Stimulated activated CD4-positive, alpha-beta T cell treated with anti-CD3 and anti-CD28 coated beads, Interleukin-1b, Interleukin-23, amount 100 ng/mL, for 4 hours (primary cell): Measurements from ENCODE around the gene CLCNKB.
"Not testable (repeated sequence)": the region's sequence is repeated elsewhere in the genome, so short reads cannot be mapped to it uniquely, and the experiment has no call there.

ENCODE experiments used
- DNase-seq, 2 donors: peaks; one replicate each; pipeline ENCODE4 v3.0.0-alpha.2; 2020; ENCODE audit warnings: low read depth in 2 of 2

CLCNKB gene

DNA sequence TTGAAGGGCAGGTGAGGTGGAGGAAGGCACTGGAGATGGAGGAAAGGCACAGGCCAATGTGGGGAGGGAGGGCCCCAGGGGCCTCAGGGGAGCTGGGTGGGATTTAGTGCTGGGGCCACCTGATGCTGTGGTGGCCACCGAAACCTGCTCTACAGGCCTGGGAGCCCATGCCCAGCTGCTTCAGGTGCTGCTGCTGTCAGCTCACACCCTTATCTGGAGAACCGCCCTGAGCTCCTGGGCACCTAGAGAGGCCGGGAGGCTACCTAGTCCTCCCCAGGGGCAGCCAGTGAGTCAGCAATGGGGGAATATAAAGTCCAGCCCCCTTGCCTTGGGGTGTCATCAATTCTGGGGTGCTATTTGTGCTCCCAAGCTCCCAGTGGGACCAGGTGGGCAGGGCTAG lies 17.7 kb downstream of the CLCNKB start:
- DNase-seq = no peak

DNA sequence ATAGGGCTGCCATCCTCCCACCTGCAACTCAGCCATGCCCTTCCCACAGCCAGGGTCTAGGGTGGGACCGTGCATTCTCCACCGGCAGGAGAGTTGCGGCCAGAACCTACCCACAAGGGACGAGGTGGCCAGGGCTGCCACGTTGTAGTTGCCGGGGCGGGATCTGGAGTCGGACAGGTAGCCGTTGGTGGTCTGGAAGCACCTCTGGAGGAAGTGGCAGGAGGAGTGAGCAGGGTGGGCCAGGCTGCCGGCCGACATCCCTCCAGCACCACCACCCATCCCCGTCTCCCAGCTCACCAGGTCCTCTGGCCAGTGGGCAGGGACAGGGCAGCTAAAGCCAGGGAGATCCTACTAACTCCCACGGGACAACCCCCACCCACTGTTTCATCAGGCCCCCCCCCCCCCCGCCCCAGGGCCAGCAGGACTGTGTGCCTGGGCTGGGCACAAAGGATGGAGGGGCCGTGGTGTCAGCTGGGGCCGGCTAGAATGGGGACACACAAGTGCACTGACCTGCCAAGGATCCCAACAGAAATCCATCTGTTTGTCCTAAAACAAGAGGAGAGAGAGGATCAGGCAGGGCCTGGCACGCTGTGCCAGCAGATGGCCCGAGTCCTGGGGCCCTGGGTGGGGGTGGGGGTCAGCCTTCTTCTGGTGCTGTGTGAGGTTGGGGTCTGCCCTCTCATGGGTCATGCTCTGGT lies 18.6 kb downstream of the CLCNKB start:
- not testable (repeated sequence) for DNase-seq

DNA sequence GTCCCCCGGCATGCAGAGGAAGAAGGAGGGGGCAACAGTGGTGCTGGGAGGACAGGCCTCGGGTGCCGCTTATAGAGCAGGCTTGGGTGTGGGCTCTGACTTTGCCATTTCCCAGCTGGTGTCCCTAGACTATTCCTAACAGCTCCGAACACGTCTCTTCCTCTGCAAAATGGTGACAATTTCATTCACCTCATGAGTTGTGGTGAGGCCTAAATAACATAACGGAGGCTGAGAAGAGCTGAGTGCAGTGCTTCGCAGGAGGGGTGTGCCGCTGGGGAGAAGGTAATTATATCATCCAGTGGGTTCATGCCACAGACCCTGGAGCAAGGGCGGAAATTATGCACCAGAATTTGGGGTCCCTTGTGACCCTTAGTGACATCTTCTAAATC lies 19.1 kb downstream of the CLCNKB start:
- not testable (repeated sequence) for DNase-seq

DNA sequence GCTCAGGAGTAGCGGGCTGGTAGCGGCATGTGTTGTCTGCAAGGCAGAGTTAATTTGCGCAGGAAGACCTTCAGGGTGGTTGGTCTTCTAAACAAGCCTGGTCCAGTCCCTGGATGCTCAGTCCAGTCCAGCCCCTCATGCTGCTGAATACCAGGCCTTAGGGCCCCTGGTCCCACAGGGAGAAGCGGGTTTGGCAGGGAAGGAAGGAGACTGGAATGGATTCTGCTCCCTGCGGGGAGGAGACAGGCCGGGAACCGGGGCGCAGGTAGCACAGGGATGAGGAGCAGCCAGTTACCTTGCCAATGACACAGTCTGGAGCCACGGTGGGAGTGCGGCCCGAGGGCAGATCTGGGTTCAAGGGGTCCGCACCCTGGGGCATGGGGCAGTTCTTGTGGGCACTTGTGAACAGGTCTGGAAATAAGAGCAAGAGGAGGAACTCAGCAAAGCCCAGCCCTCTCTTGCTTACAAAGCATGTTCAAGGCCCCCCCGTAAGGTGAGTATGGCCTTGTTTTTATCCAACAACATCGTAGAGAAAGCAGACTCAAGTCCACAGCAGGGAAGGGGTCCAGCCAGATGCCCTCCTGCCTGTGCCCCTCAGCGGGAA lies 19.7 kb downstream of the CLCNKB start:
- DNase-seq = no peak

DNA sequence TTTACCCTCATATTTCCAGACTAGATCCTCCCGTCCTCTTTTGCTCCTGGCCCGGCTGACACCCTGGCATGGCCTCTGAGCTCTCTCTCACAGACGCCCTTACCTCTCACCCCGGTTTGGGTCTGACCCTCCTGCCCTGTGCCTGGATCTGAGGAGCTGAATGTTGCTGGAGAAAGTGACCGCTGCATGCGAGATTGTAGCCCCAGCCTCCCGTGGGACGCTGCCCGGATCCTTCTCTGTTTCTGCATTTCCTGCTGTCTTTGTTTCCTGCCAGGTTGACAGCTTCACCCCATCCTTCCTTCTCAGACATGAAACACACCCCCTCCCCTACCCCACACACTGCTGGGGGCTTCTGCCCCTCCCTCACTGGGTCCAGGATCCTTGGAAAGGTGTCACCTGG lies 20.3 kb downstream of the CLCNKB start:
- DNase-seq = no peak

DNA sequence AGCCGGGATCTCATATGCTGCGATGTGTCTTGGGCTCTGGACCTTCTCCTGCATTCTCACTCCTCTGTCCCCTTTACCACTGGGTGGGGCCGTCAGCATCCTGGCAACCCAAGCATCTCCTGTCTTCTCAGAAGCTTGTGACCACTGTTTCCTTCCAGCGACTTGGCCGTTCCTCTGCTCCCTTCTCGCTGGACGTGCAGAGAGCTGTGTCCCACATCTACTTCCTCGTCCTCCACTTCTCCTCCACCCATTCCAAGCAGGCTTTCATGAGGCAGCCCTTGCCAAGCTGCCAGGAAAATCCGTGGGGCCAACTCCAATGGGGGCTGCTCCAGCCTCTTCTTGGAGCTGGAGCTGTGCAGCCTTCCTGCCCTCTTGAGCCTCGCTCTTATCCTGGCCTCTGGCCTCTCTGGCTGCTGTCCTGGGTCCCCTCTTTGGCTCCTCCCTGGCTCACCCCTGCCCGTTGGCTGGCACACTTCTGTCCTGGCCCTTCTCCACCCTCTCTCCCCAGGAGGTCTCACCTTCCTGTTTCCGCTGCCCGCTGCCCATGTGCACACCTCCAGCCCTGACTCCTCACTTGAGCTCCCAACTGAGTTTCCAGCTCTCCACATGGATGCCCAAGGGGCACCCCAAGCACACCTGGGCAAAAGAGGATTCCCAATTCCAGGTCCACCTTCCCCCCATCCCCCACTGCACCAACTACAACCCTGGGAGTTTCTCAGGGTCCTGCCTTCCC lies 21.1 kb downstream of the CLCNKB start:
- DNase-seq = no peak

DNA sequence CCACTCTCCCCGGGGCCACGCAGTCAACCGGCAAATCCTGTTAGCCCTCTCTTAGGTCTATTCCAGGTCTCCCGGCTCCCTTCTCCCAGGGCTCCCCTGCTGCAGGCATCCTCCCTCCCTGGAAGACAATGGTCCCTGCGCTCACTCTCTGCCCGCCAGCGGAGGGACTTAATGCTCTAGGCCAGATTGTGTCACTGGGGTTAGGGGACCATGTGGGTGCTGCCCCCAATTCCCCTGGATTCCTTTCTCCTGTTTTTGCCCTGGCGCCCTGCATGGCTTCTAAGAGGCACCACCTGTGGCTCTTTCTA lies 21.6 kb downstream of the CLCNKB start:
- no peak for DNase-seq

DNA sequence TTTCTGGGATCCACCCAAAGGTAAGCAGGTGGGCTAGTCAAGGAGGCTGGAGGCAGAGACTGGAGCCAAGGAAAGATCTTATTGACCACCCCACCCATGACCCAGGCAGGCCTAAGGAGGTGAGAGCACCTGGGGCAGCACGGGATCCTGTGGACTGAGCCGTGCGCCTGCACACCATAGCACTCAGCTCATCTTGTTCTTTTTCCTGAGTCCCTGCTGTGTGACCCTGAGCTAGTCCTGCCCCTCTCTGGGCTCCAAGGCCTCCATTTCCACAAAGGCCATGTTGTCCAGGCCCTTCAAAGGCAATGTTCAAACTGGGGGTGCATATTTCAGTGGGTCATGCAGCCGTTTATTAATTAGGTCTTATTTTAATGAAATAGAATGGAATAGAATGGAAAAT lies 22.7 kb downstream of the CLCNKB start:
- no peak for DNase-seq

DNA sequence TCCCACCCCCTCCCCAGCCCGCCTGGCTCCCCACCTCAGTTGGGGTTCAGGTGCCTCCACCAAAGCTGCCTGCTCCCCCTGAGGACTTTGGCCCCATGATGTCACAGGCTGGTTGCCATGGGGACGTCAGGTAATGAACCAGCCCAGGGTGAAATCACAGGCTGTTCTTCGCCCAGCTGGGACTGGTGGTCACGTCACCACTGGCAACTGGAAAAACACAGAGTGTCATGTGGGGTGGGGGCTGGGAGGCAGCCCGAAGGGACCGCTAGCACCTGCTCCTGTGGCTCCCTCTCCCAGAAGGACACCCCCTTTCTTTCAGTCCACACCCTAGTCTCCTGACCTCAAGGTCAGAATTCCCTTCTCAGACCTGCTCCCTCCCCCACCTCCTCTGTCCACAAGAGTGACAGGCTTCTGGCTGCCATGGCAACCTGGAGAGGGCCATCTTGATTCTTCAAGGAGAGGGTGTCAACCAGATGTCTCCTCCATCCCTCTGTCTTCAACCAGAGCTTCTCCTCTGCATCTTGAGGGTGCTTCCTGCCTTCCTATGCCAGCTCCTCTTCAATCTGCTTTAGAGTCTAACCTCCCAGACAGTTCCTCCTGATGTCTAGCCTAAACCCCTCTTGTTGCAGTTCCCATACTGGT lies 23.7 kb downstream of the CLCNKB start:
- no peak for DNase-seq

DNA sequence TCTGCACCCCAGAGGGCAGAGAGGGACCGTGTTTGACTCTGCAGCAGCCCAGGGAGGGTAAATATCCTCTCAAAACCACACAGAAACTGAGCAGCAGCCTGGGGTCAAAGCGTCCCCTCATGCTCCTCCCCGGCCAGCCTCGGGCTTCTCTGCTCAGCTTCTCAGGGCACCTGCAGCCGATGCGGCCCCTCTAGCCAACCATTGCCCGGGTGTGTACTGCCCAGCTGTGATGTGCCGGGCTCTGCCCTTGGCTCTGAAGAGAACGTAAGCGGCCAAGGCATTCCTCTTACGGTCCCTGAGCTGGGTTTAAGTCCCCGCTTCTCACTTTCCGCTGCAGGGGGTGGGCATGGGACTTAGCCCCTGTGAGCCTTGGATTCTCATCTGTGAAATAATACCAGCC lies 24.4 kb downstream of the CLCNKB start:
- DNase-seq = no peak

DNA sequence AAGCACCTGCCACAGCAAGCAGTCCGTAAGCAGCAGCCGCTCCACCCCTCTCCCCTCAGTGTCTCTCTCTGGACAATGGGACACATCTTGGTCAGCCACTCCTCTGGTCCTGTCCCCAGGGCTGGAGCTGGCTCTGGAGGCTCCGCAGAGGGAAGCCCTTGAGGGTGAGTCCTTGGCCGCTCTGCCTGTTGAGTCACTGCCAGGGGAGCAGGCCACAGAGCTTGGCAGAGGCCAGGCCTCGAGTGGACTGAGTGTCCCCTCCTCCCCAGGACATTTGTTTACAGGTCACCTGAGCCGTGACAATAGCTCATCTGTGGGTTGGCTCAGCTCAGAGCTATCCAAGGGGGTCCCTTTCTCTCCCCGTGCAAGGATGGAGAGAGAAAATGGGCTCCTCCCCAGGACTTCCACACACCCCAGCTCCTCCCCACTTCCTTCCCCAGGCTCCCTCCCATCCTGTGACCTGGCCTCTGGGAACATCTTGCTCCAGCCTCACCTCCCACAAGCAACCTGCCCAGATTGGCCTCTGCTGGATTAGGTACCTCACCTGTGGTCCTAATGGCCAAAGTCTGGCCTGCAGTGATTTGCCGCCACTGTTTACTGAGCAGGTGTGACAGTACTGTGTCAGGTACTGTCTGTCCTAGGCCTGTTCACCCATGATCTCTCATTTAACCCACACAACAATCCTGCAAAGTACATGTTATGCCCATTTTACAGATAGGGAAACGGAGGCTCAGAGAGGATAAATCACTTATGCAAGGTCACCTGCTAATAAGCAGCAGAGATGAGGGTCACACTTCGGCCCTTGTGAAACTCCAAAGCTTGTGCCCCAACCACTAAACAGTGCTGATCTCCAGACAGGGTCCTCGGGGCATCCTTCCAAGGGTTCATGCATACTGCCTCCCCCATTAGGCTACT lies 25.0 kb downstream of the CLCNKB start:
- DNase-seq = no peak

DNA sequence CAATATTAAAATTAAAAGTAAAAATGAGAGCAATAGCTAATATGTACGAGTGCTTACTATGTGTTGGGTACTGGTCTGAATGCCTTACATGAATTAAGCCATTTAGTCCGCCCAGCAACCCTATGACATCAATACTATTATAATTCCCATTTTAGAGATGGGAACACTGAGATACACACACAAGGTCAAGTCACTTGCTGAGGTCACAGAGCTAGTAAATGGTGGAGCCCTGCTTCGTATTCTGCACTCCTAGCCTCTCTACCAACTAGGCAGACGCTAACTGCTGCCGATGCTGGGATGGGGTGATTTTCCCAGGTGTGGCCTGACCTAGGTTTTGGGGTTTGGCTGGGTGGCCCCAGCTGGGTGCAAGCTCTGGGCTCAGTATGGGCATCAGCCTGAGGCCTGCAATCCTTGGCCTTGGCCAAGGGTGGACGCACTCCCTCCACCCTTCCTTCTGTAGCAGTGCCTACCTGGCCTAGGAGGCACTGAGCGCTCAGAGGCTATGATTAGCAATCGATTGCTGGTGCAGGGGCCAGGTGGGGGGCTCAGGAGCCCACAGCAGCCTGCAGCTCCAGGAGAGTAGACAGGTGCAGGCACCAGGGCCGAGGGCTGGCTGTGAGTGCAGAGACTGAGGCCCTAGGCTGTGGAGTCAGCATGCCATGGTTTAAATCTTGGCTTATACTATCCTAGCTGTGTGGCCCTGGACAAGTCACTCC lies 27.2 kb downstream of the CLCNKB start:
- DNase-seq = no peak

DNA sequence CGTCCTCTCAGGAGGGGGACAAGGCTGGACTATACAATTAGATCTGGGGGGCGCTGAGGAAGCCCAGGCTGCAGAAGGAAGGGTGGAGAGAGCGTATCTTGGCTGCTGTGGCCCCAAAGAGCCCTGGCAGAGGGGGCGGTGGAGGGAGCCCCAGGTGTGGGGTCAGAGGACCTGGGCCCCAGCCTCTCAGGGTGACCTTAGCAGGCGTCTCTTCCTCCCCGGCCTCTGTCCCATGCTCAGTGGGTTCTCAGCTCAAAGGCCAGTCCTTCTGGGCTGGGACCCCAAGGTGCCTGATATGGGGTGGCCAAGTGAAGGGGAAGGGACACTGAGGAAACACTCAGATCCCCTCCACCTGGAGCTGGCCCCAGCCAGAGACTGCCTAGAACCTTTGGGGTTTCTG lies 28.0 kb downstream of the CLCNKB start:
- no peak for DNase-seq

DNA sequence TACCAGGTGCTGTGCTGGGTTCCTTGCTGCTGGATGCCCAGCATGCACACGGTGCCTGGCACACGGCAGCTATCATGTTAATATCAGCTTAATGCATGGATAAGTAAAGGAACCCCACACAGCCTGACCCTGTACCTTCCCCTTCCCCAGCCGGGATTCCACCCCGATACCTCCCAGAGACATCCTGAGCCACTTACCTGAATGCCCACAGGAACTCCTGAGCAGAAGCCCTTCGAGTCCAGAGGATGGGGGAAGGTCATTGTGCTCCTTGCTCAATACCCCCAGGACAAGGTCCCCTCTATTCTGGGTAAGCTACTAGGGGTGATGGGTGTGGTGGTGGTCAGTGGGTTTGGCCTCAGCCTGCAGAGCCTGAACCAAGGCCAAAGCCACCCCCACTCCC lies 28.5 kb downstream of the CLCNKB start:
- no peak for DNase-seq

DNA sequence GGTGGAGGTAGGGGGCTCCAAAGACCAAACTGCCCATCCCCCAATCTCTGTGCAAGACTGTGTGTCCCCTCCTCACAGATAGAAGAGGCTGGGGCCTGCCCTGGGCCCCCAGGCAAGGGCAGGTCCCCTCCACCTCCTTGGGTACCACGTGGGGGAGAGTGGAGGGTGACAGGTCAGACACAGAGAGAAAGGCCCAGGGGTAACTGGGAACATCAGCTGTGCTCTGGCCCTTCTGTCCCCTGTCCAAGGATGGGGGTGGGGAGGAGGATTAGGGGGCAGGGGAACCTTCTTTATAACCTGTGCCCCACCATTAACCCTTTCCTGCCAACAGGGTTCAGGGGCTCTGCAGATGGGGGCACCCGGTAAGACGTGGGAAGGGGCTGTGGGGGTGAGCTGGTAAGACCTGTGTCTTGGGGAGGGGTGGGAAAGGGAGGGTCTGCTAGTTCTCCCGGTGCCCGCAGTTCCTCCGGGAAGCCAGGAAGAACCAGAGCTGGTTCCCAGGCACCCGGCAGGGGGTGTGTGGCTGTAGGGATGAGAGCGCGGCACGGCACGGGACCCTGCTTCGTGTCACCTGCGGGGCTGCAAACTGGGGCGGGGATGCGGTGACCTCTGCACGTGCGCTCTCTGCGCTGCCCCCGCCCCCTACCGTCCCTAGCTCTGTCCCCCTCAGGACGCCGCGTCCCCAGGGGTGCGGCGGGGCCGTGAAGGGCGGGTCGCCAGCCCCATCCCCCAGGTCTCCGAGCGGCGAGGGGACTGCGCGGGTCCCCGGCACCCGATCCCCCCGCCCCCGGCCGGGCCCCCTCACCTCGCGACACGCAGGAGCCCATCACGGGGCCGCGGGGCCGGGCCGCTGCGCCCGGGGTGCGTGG lies 29.3 kb downstream of the CLCNKB start:
- no peak for DNase-seq

DNA sequence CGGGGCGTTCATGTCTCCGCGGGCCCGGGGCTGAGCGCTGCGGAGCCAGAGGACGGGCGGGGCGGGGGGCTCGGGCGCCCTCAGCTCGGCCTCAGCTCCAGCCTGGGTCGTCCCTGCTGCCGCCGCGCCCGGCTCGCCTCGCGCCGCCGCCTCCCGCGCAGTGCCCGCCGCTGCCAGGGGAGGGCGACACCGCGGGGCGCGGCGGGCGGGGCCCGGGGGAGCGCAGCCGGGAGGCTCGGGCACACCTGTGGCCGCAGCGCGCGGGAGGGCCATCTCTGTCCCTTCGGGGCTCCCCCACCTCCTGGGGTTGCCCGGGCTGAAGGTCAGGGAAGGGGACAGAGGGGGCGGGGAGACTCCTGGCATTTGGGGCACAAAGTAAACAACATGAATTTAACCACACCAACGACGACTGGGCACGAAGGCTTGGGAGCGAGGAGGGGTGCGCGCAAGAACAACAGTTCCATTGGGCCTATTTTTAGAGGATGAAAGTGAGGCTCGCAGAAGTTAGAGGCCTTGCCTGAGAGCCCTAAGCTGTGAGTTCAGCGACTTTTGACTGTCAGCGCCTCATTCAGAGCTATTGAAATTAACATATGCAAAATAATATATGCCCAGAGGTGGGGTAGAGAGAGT lies 30.0 kb downstream of the CLCNKB start, which contains the start of gene FAM131C:
TSS of gene FAM131C (minus strand) at position 162 of the 630 bp plus-strand sequence. CDS start 209 bp downstream, outside the sequence.
- peak; percentile 15 to 44 for DNase-seq

DNA sequence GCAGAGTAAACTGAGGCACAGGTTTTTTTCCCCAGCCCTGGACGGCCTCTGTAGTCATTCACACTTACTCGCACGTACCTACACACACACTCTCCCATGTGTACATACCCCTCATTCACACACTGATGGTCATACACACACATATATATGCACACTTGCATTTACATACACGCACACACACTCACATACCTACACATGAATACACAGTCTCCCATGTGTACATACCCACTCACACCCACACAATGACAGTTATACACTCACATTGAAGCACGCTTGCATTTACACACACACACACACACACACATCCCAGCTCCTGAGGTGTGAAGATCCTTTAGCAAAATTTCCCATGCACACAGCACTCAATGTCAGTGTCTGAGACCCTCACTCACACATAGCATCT lies 30.6 kb downstream of the CLCNKB start:
- DNase-seq = no peak

DNA sequence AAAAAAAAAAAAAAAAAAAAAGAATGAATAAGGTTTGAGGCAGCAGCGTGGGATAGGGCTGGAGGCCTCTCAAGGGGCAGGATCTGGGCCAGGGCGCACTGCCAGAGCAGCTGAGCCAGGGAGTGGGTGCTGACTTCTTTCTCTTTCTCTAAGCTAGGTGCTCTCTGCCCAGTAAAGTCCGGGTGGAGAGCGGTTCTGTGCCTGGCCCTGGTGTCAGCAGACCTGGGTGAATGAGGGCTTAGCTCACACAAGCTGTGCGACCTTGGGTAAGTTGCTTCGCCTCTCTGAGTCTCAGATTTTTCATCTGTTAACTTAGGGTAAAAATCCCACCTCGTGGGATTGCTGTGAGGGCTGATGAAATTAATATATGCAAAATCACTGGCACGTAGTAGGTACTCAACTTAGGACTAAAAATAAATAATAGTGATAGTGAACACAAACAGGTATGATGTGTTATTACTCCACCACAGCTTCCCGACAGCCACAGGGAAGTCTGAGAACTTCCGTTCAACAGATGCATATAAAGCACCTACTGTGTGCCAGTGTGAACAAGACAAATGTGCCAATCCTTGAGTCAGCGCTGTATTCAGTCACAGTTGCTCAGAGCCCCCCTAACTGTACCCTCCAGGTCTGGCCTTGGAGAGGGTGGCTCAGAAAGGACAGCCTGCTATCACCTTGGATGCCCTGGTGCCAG lies 31.9 kb downstream of the CLCNKB start:
- DNase-seq = no peak
